GM12891 (cell line): ENCODE measurements around the gene GRIN2C.

ENCODE experiments used
- PAX5 ChIP-seq: IDR thresholded peaks from 2 replicates; pipeline ENCODE4 v1.6.1; 2011; ENCODE audit warnings: low read length, moderate library complexity, mild to moderate bottlenecking; ENCODE audit not compliant: insufficient read depth, severe bottlenecking
- POLR2A ChIP-seq: IDR thresholded peaks from 2 replicates; pipeline ENCODE4 v1.6.1; 2011; ENCODE audit warnings: low read depth, low read length, control low read depth
- POLR2AphosphoS5 ChIP-seq: IDR thresholded peaks from 2 replicates; pipeline ENCODE4 v1.6.1; 2011; ENCODE audit warnings: low read depth, low read length, control low read depth
- SPI1 ChIP-seq: IDR thresholded peaks from 2 replicates; pipeline ENCODE4 v1.6.1; 2011; ENCODE audit warnings: low read depth, low read length, control low read depth
- TAF1 ChIP-seq: IDR thresholded peaks from 2 replicates; pipeline ENCODE4 v1.6.1; 2011; ENCODE audit warnings: low read depth, low read length, control low read depth

DNA sequence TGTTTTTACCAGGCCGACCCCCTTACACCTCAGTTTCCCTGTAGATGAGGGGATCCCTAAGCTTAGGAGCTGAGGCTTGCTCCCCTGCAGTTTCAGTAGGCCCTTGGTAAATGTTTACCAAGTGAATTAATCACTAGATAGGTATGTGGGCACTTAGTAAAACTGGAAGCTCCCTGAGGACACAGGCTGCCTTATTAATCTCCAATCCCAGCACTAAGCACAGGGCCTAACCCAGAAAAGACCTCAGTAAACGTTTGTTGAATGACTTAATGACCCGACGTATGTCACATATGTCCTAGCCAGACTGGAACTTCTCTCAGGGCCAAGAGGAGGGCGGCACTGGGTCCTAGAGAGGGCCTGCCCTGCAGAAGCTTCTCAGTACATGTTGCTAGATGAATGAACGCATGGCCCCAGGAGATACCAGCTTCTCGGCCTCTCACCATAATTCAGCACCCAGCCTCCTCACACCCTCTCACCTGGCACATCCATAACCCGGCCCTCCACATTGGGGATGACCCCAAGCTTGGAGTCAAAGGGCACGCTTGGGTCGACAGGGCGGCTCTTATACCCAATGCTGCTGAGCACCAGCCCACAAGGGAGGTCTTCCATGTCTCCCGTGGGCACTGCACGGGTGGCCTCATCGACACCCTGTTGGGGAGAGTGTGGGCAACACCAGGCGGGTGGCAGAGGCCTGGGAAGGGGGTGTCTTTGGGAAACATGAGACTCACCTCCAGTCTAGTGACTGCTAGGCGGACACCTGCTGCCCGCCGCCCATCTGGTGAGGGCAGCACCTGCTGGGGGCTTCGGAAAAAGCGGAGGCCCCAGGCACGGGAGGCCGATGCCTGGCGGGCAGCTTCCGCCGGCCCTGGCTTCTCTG is 4.0 kb upstream of the GRIN2C start:
- TF ChIP-seq POLR2AphosphoS5 (no peak), POLR2A (no peak), TAF1 (no peak), SPI1 (no peak), PAX5 (no peak)
